Measurements from ENCODE around the gene TTC23. TPM values are rescaled to one million over a fixed set of nuclear protein-coding genes. Genes with fewer than 3 reads are reported as not detected.

Gene TTC23
- polyA plus RNA-seq, 1 donor (not counting 4 experiments of a cell fraction or from before 2014, with no cell fraction given), result 6.7 TPM

- DNase-seq (ENCODE audit: low read depth, low spot score) (no peak), FAIRE-seq (no peak)
- Histone ChIP-seq H3K79me2 (ENCODE audit: control insufficient read depth, insufficient read depth, low read length) (no peaks in the 10 kb centered on the region), H3K27ac (ENCODE audit: control insufficient read depth, insufficient read depth, low read length) (no peak overlapping the region), H3K9ac (ENCODE audit: control insufficient read depth, extremely low read depth, insufficient read depth, low read length) (no peak overlapping the region), H4K20me1 (ENCODE audit: control insufficient read depth, extremely low read depth, insufficient read depth, low read length) (no peaks in the 10 kb centered on the region), H3K27me3 (ENCODE audit: control insufficient read depth, extremely low read depth, insufficient read depth, low read length) (no peaks in the 10 kb centered on the region), H2AFZ (ENCODE audit: control insufficient read depth, low read length) (no peak overlapping the region), H3K36me3 (ENCODE audit: control insufficient read depth in 2 of 2, extremely low read depth in 1 of 2, insufficient read depth in 2 of 2, low read length in 2 of 2) (peaks cover 3 to 10% of the 10 kb centered on the region in 2 experiments), H3K4me3 (ENCODE audit: control insufficient read depth in 2 of 3, extremely low read depth in 1 of 3, insufficient read depth in 2 of 3, low read depth in 1 of 3, low read length in 3 of 3) (no peak overlapping the region), H3K4me2 (ENCODE audit: control insufficient read depth, extremely low read depth, insufficient read depth, low read depth, low read length) (no peak overlapping the region), H3K4me1 (ENCODE audit: control insufficient read depth, extremely low read depth, insufficient read depth, low read length) (no peaks in the 10 kb centered on the region), H3K9me1 (ENCODE audit: control insufficient read depth, extremely low read depth, insufficient read depth, low read length) (no peaks in the 10 kb centered on the region), H3K9me3 (ENCODE audit: control insufficient read depth, low read depth, low read length) (no peaks in the 10 kb centered on the region)
- dilution Hi-C loops (cut with MboI; ENCODE audit: extremely low pct_ligation_motif_present, low sequenced_read_pairs), result no loop called here
- TF ChIP-seq EZH2 (IDR thresholded peaks at IDR 0.05; ENCODE audit: low read length), result no peak
- no peak for TF ChIP-seq CTCF (optimal IDR thresholded peaks at IDR 0.05 in 1 of 3, IDR thresholded peaks at IDR 0.05 in 1 of 3, conservative IDR thresholded peaks at IDR 0.05 in 1 of 3; ENCODE audit: extremely low read depth in 1 of 3, insufficient read depth in 2 of 3, low read length in 3 of 3)
These were observed 95.1 kb downstream of the TTC23 start for GRCh38 chr15:99154271-99154670.

GRCh38 chr15:99153026-99153535, 96.3 kb downstream of the TTC23 start:
- no peak overlapping the region for H2AFZ ChIP-seq (ENCODE audit: control insufficient read depth, low read length)
- H3K9me3 ChIP-seq (ENCODE audit: control insufficient read depth, low read depth, low read length), result no peaks in the 10 kb centered on the region
- FAIRE-seq (no peak), DNase-seq (ENCODE audit: low read depth, low spot score) (no peak)
- H3K36me3 ChIP-seq (ENCODE audit: control insufficient read depth in 2 of 2, extremely low read depth in 1 of 2, insufficient read depth in 2 of 2, low read length in 2 of 2), result peaks cover 3 to 5% of the 10 kb centered on the region in 2 experiments
- no peak overlapping the region for H3K27ac ChIP-seq (ENCODE audit: control insufficient read depth, insufficient read depth, low read length)
- TF ChIP-seq EZH2 (IDR thresholded peaks at IDR 0.05; ENCODE audit: low read length) (no peak), CTCF (optimal IDR thresholded peaks at IDR 0.05 in 1 of 3, IDR thresholded peaks at IDR 0.05 in 1 of 3, conservative IDR thresholded peaks at IDR 0.05 in 1 of 3; ENCODE audit: extremely low read depth in 1 of 3, insufficient read depth in 2 of 3, low read length in 3 of 3) (no peak)
- H3K4me1 ChIP-seq (ENCODE audit: control insufficient read depth, extremely low read depth, insufficient read depth, low read length), result no peaks in the 10 kb centered on the region
- no peak overlapping the region for H3K9ac ChIP-seq (ENCODE audit: control insufficient read depth, extremely low read depth, insufficient read depth, low read length)
- H3K4me2 ChIP-seq (ENCODE audit: control insufficient read depth, extremely low read depth, insufficient read depth, low read depth, low read length), result no peak overlapping the region
- H3K27me3 ChIP-seq (ENCODE audit: control insufficient read depth, extremely low read depth, insufficient read depth, low read length), result no peaks in the 10 kb centered on the region
- H3K79me2 ChIP-seq (ENCODE audit: control insufficient read depth, insufficient read depth, low read length), result no peaks in the 10 kb centered on the region
- H3K9me1 ChIP-seq (ENCODE audit: control insufficient read depth, extremely low read depth, insufficient read depth, low read length), result no peaks in the 10 kb centered on the region
- no peak overlapping the region for H3K4me3 ChIP-seq (ENCODE audit: control insufficient read depth in 2 of 3, extremely low read depth in 1 of 3, insufficient read depth in 2 of 3, low read depth in 1 of 3, low read length in 3 of 3)
- dilution Hi-C loops (cut with MboI; ENCODE audit: extremely low pct_ligation_motif_present, low sequenced_read_pairs), result no loop called here
- H4K20me1 ChIP-seq (ENCODE audit: control insufficient read depth, extremely low read depth, insufficient read depth, low read length), result no peaks in the 10 kb centered on the region
